NCI-H1694 treated with DMSO at 0.1 percent for 48 hours (cell line): ENCODE results near the gene SPATS1.

Experiments
- DNase-seq: peaks from one replicate; lab custom pipeline; 2025; lab: John Stamatoyannopoulos, UW

Gene SPATS1

GRCh38 chr6:44342489-44342888, at the start of gene SPATS1:
Gene SPATS1, plus strand, starts transcription at chr6:44342650. Its CDS starts 446 bp downstream, at chr6:44343096.
- DNase-seq, result no peak

- no peak for DNase-seq
These were observed 49.6 kb upstream of the SPATS1 start for GRCh38 chr6:44292661-44293365.

- no peak for DNase-seq
These were observed 47.3 kb upstream of the SPATS1 start for GRCh38 chr6:44294832-44295791.

- DNase-seq, result peak; percentile 3
These were observed 45.1 kb upstream of the SPATS1 start for GRCh38 chr6:44297063-44298038.

GRCh38 chr6:44298055-44298803, 44.2 kb upstream of the SPATS1 start:
- DNase-seq, result no peak

GRCh38 chr6:44298864-44299263, 43.6 kb upstream of the SPATS1 start:
- no peak for DNase-seq

GRCh38 chr6:44300292-44300823, 42.1 kb upstream of the SPATS1 start:
- no peak for DNase-seq

- no peak for DNase-seq
These were observed 41.3 kb upstream of the SPATS1 start for GRCh38 chr6:44301106-44301505.

- DNase-seq, result no peak
These were observed 40.5 kb upstream of the SPATS1 start for GRCh38 chr6:44301782-44302564.

GRCh38 chr6:44302856-44303255, 39.6 kb upstream of the SPATS1 start:
- DNase-seq, result no peak

- no peak for DNase-seq
These were observed 38.6 kb upstream of the SPATS1 start for GRCh38 chr6:44303842-44304241.

GRCh38 chr6:44304282-44305199, 37.9 kb upstream of the SPATS1 start:
- DNase-seq, result no peak

- DNase-seq, result no peak
These were observed 37.2 kb upstream of the SPATS1 start for GRCh38 chr6:44305200-44305725.

- no peak for DNase-seq
These were observed 35.7 kb upstream of the SPATS1 start for GRCh38 chr6:44306710-44307109.

- DNase-seq, result no peak
These were observed 35.2 kb upstream of the SPATS1 start for GRCh38 chr6:44307217-44307616.

- no peak for DNase-seq
These were observed 33.4 kb upstream of the SPATS1 start for GRCh38 chr6:44309092-44309491.

- no peak for DNase-seq
These were observed 32.8 kb upstream of the SPATS1 start for GRCh38 chr6:44309631-44310030.

- no peak for DNase-seq
These were observed 32.2 kb upstream of the SPATS1 start for GRCh38 chr6:44310241-44310640.

- no peak for DNase-seq
These were observed 31.1 kb upstream of the SPATS1 start for GRCh38 chr6:44311304-44311703.
